Astrocyte (in vitro differentiated cells and primary cell): ENCODE results near the gene KLHL24. TPM values are rescaled to one million over a fixed set of nuclear protein-coding genes. Genes with fewer than 3 reads are reported as not detected.
"Not testable (repeated sequence)": the region's sequence is repeated elsewhere in the genome, so short reads cannot be mapped to it uniquely, and the experiment has no call there.

Experiments used
- DNase-seq: peaks from one replicate; pipeline ENCODE4 v3.0.0-alpha.2; 2010; ENCODE audit warnings: low read depth
- FAIRE-seq: peaks from 2 replicates; lab custom pipeline; 2011; peaks lifted over from hg19 to GRCh38; lab: Jason Lieb, UNC
- H2AFZ ChIP-seq: 2 replicates; pipeline ENCODE4 v1.6.0; 2012; ENCODE audit warnings: low read depth, low read length, inconsistent platforms
- H3K27ac ChIP-seq: 2 replicates; pipeline ENCODE4 v1.5.1; 2011; ENCODE audit warnings: low read depth, low read length, inconsistent platforms
- H3K27me3 ChIP-seq: 2 replicates; pipeline ENCODE4 v1.6.0; 2011; ENCODE audit warnings: low read length, inconsistent platforms; ENCODE audit not compliant: insufficient read depth
- H3K36me3 ChIP-seq: 2 replicates; pipeline ENCODE4 v1.5.1; 2011; ENCODE audit warnings: low read length, inconsistent platforms; ENCODE audit not compliant: insufficient read depth
- H3K4me1 ChIP-seq: 2 replicates; pipeline ENCODE4 v1.5.1; 2011; ENCODE audit warnings: low read length, inconsistent platforms; ENCODE audit not compliant: insufficient read depth
- H3K4me2 ChIP-seq: 2 replicates; pipeline ENCODE4 v1.6.0; 2012; ENCODE audit warnings: low read length, inconsistent platforms
- H3K4me3 ChIP-seq: 2 replicates; pipeline ENCODE4 v1.5.1; 2011; ENCODE audit warnings: low read depth, mild to moderate bottlenecking, low read length, inconsistent platforms; ENCODE audit not compliant: insufficient read depth
- H3K79me2 ChIP-seq: 2 replicates; pipeline ENCODE4 v1.6.0; 2012; ENCODE audit warnings: mild to moderate bottlenecking, low read length, inconsistent platforms; ENCODE audit not compliant: insufficient read depth
- H3K9ac ChIP-seq: 2 replicates; pipeline ENCODE4 v1.6.0; 2012; ENCODE audit warnings: mild to moderate bottlenecking, low read length, inconsistent platforms
- H3K9me3 ChIP-seq: 2 replicates; pipeline ENCODE4 v1.5.1; 2012; ENCODE audit warnings: low read depth, mild to moderate bottlenecking, low read length, inconsistent platforms; ENCODE audit not compliant: insufficient read depth
- H4K20me1 ChIP-seq: 2 replicates; pipeline ENCODE4 v1.6.0; 2012; ENCODE audit warnings: low read length, inconsistent platforms; ENCODE audit not compliant: insufficient read depth
- H3K27ac Mint-ChIP-seq: one replicate; pipeline ENCODE4 v1.8.0; 2021; ENCODE audit warnings: mild to moderate bottlenecking, mixed read lengths; ENCODE audit not compliant: unreplicated experiment
- H3K27me3 Mint-ChIP-seq: one replicate; pipeline ENCODE4 v1.8.0; 2021; ENCODE audit warnings: low read depth, mixed read lengths; ENCODE audit not compliant: unreplicated experiment
- H3K36me3 Mint-ChIP-seq: one replicate; pipeline ENCODE4 v1.8.0; 2021; ENCODE audit warnings: low read depth, mixed read lengths; ENCODE audit not compliant: unreplicated experiment
- H3K4me1 Mint-ChIP-seq: one replicate; pipeline ENCODE4 v1.8.0; 2021; ENCODE audit warnings: low read depth, mixed read lengths; ENCODE audit not compliant: unreplicated experiment
- H3K4me3 Mint-ChIP-seq: one replicate; pipeline ENCODE4 v1.8.0; 2021; ENCODE audit warnings: mild to moderate bottlenecking, moderate library complexity, mixed read lengths; ENCODE audit not compliant: unreplicated experiment
- H3K9me3 Mint-ChIP-seq: one replicate; pipeline ENCODE4 v1.8.0; 2021; ENCODE audit warnings: mild to moderate bottlenecking, mixed read lengths; ENCODE audit not compliant: unreplicated experiment
- CTCF ChIP-seq: IDR thresholded peaks from 2 replicates; pipeline ENCODE4 v1.5.1; 2011; ENCODE audit warnings: low read depth, mild to moderate bottlenecking, inconsistent platforms, low read length, moderate library complexity; ENCODE audit not compliant: insufficient read depth
- EZH2 ChIP-seq: IDR thresholded peaks from 2 replicates; pipeline ENCODE4 v1.6.1; 2012; ENCODE audit warnings: mild to moderate bottlenecking, low read length, inconsistent platforms; ENCODE audit not compliant: insufficient read depth
- total RNA-seq: library from RNA; stranded (reverse); gene quantifications from 2 replicates; pipeline ENCODE4 v1.2.1, GENCODE V29; 2021

KLHL24 gene
- total RNA-seq, 1 donor from 2014 or later, result 38.7 TPM

- FAIRE-seq (no peak), DNase-seq (no peak)
- Mint-ChIP-seq H3K36me3 (no peaks in the 10 kb centered on the region), H3K4me1 (no peaks in the 10 kb centered on the region), H3K9me3 (peaks cover 3% of the 10 kb centered on the region), H3K27me3 (no peaks in the 10 kb centered on the region), H3K4me3 (no peak overlapping the region), H3K27ac (no peak overlapping the region)
- H4K20me1 ChIP-seq, result no peaks in the 10 kb centered on the region
- H3K9ac ChIP-seq, result no peak overlapping the region
- no peak overlapping the region for H3K4me3 ChIP-seq
- no peak overlapping the region for H3K4me2 ChIP-seq
- H3K27ac ChIP-seq, result no peak overlapping the region
- no peaks in the 10 kb centered on the region for H3K4me1 ChIP-seq
- H3K27me3 ChIP-seq, result no peaks in the 10 kb centered on the region
- TF ChIP-seq CTCF (no peak), EZH2 (no peak)
- H3K9me3 ChIP-seq, result no peaks in the 10 kb centered on the region
- H3K36me3 ChIP-seq, result no peaks in the 10 kb centered on the region
- no peaks in the 10 kb centered on the region for H3K79me2 ChIP-seq
- no peak overlapping the region for H2AFZ ChIP-seq
These were observed 52.3 kb downstream of the KLHL24 start for GRCh38 chr3:183687705-183688104.

GRCh38 chr3:183688874-183689273 is 53.5 kb downstream of the KLHL24 start:
- H3K4me1 ChIP-seq, result no peaks in the 10 kb centered on the region
- Mint-ChIP-seq H3K27ac (no peak overlapping the region), H3K4me1 (no peaks in the 10 kb centered on the region), H3K27me3 (no peaks in the 10 kb centered on the region), H3K9me3 (peaks cover 3% of the 10 kb centered on the region), H3K36me3 (no peaks in the 10 kb centered on the region), H3K4me3 (no peak overlapping the region)
- no peaks in the 10 kb centered on the region for H3K79me2 ChIP-seq
- H3K9me3 ChIP-seq, result no peaks in the 10 kb centered on the region
- H3K36me3 ChIP-seq, result no peaks in the 10 kb centered on the region
- DNase-seq (no peak), FAIRE-seq (no peak)
- no peak overlapping the region for H2AFZ ChIP-seq
- H3K9ac ChIP-seq, result no peak overlapping the region
- TF ChIP-seq EZH2 (no peak), CTCF (no peak)
- H3K27me3 ChIP-seq, result no peaks in the 10 kb centered on the region
- H4K20me1 ChIP-seq, result no peaks in the 10 kb centered on the region
- H3K27ac ChIP-seq, result no peak overlapping the region
- H3K4me3 ChIP-seq, result no peak overlapping the region
- H3K4me2 ChIP-seq, result no peak overlapping the region

GRCh38 chr3:183689621-183690020 is 54.2 kb downstream of the KLHL24 start:
- not testable (repeated sequence) for H3K4me1 ChIP-seq, H3K9me3 ChIP-seq, H4K20me1 ChIP-seq, H3K27me3 ChIP-seq, H3K9me3 Mint-ChIP-seq, H3K4me3 ChIP-seq, H3K27ac ChIP-seq, H3K9ac ChIP-seq, H2AFZ ChIP-seq, H3K27ac Mint-ChIP-seq, DNase-seq, H3K4me2 ChIP-seq, FAIRE-seq, H3K27me3 Mint-ChIP-seq, H3K4me1 Mint-ChIP-seq, H3K36me3 ChIP-seq, H3K36me3 Mint-ChIP-seq, H3K79me2 ChIP-seq, H3K4me3 Mint-ChIP-seq
